ENCODE data around the gene ATF2.

Gene ATF2

DNA sequence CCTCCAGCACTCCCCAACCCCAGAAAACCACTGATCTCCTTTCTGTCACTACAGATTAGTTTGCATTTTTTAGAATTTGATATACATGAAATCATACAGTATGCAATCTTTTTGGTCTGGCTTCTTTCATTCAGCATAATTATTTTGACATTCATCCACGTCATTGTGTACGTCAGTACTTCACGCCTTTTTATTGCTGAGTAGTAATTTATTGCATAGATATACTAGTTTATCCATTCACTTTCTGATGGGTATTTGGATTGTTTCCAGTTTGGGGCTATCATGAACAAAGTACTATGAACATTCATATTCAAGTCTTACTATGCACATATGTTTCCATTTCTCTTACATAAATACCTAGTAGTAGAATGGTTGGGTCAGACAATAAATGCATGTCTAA lies 142.8 kb downstream of the ATF2 start:
- no peak for DNase-seq (ENCODE audit: low read depth)

- no peak for DNase-seq (ENCODE audit: low read depth)
These were observed 145.1 kb downstream of the ATF2 start for GRCh38 chr2:175022923-175023322.
